ENCODE results near the gene RARA.

DNA sequence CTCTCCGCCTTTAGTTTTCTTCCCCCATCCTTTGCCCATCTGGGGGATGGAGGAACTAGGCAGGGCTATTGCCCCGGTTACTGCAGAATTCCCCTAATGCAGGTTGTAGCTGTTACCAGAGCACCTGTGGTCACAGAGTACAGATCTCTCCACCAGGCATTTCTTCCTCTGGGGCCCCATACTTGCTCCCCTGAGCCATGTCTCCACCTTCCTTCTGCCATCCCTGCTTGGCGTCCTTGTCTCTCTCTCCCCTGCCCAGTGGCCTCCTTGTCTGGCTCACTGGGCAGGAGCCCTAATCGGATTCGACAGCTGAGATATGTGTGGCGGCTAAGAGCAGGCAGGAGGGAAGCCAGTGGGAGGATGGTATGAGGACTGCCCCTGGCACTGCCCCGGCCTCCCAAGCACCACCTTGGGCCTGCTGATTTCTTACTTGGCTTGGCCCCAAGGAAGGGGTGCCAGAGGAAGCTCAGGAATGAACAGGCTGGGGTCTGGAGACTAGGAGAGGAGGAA, 2.0 kb downstream of the RARA start:
- TF ChIP-seq ZNF623 (tag by site-specific recombination; IDR thresholded peaks at IDR 0.05), result no peak
- TF ChIP-seq ZNF423 (tag by site-specific recombination; IDR thresholded peaks at IDR 0.05), result no peak
- TF ChIP-seq ZNF544 (tag by site-specific recombination; IDR thresholded peaks at IDR 0.05), result no peak
- TF ChIP-seq, protein P1, sequence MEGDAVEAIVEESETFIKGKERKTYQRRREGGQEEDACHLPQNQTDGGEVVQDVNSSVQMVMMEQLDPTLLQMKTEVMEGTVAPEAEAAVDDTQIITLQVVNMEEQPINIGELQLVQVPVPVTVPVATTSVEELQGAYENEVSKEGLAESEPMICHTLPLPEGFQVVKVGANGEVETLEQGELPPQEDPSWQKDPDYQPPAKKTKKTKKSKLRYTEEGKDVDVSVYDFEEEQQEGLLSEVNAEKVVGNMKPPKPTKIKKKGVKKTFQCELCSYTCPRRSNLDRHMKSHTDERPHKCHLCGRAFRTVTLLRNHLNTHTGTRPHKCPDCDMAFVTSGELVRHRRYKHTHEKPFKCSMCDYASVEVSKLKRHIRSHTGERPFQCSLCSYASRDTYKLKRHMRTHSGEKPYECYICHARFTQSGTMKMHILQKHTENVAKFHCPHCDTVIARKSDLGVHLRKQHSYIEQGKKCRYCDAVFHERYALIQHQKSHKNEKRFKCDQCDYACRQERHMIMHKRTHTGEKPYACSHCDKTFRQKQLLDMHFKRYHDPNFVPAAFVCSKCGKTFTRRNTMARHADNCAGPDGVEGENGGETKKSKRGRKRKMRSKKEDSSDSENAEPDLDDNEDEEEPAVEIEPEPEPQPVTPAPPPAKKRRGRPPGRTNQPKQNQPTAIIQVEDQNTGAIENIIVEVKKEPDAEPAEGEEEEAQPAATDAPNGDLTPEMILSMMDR (tag by site-specific recombination; IDR thresholded peaks at IDR 0.05), result no peak
- TF ChIP-seq, protein P2, sequence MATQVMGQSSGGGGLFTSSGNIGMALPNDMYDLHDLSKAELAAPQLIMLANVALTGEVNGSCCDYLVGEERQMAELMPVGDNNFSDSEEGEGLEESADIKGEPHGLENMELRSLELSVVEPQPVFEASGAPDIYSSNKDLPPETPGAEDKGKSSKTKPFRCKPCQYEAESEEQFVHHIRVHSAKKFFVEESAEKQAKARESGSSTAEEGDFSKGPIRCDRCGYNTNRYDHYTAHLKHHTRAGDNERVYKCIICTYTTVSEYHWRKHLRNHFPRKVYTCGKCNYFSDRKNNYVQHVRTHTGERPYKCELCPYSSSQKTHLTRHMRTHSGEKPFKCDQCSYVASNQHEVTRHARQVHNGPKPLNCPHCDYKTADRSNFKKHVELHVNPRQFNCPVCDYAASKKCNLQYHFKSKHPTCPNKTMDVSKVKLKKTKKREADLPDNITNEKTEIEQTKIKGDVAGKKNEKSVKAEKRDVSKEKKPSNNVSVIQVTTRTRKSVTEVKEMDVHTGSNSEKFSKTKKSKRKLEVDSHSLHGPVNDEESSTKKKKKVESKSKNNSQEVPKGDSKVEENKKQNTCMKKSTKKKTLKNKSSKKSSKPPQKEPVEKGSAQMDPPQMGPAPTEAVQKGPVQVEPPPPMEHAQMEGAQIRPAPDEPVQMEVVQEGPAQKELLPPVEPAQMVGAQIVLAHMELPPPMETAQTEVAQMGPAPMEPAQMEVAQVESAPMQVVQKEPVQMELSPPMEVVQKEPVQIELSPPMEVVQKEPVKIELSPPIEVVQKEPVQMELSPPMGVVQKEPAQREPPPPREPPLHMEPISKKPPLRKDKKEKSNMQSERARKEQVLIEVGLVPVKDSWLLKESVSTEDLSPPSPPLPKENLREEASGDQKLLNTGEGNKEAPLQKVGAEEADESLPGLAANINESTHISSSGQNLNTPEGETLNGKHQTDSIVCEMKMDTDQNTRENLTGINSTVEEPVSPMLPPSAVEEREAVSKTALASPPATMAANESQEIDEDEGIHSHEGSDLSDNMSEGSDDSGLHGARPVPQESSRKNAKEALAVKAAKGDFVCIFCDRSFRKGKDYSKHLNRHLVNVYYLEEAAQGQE (tag by site-specific recombination; IDR thresholded peaks at IDR 0.05), result no peak
- no peak for TF ChIP-seq ZNF560 (tag by site-specific recombination; IDR thresholded peaks at IDR 0.05; ENCODE audit: borderline replicate concordance)
- TF ChIP-seq ZNF16 (tag by site-specific recombination; IDR thresholded peaks at IDR 0.05; ENCODE audit: low read depth), result no peak
- no peak for TF ChIP-seq BCL11A (tag by site-specific recombination; IDR thresholded peaks at IDR 0.05; ENCODE audit: low read depth)
